ENCODE measurements around the gene RPP25L.

Gene RPP25L

DNA sequence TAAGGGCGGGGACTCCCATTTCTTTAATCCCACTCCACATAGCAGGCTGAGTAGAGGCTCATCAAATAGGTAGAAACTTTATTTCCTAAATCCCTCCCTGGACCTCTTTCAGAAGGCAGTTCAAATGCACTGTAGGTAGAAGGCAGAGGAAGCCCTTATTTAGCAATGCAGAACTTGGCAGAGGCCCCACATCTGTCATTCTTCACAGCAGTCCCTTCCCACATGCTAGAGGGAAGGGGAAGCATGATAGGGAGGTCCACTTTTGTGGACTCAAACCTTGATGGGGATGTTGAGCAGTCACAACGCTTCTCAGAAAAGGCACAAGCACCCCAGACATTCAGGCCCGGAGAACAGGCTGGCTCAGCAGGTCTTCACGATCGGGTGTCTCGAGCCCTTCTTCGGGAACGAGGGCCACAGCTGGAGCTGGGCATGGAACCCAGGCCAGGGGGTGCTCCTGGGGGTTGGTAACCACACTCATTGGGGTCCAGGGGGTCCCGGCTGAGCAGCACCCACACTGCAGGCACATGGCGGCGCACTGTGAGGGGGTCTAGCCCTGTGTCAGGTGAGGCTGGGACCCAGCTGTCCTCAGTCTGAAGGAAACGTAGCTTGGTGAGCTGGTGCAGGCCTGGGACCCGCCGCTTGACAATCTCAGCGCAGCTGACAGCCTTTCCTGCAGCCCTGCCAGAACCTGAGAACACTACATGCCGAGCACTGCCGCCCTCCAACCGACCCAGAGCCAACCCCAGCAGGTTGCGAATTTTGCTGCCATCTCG, 1.3 kb downstream of the RPP25L start:
- no peak for DNase-seq

DNA sequence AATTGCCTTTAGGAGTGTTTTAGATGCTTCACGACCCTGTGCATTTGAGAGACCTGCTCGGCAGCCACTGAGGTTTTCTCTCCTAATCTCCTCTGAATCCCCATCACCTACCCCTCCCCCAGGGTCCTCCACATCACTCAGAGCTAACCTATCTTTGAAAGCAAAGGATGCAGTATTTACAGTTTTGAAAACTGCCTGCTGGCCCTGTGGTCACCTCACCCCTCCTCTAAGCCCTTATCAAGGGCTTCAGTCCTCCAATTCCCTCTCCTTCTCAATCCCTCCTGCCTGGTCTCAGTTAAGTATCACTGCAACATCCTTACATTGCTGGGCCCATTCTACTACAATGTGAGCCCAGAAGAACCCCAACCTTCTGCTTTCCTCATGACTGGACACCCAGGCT, 4.6 kb downstream of the RPP25L start:
- no peak for DNase-seq

DNA sequence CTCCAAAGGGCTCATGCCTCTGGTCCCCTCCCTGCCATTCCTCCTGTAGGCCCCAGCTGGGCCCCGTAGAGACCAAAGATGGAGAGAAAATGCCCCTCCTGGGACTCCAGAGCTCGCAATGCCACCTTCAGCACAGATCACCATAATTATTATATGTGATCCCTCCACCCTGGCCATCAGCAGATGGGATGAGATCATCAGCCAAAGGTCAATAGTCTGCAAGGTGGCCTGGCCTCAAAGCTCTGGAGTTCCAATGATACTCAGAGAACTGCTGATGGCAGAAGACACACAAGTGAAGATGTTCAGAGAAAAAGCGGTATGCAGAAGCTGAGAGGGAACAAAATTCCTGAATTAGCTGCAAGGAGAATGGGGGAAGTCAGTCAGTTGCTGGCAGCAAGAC, 5.0 kb downstream of the RPP25L start:
- DNase-seq: no peak

DNA sequence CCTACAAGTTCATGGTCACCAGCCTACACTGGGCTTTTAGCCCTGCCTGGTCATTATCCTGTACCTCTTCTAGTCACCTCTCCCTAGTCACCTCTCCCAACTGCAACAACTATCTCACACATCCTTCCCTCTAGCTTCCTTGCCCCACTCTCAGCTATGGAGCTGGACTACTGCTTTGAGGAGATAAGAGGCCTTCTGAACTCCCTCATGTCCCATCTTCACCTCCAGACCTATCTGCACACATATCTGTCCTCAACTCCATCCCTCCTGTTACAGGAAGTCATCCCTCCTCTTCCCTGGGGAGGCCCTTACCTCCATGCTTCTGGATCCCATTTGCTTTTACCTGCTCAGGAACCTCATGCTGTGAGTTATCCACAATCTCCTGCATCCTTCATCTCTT, 5.7 kb downstream of the RPP25L start:
- DNase-seq: no peak

- peak in 1 of 2 experiments; percentile 36 for DNase-seq
These were observed 8.2 kb downstream of the RPP25L start for GRCh38 chr9:34603610-34604231.

- DNase-seq: no peak
These were observed 9.8 kb downstream of the RPP25L start for GRCh38 chr9:34601937-34602573.

DNA sequence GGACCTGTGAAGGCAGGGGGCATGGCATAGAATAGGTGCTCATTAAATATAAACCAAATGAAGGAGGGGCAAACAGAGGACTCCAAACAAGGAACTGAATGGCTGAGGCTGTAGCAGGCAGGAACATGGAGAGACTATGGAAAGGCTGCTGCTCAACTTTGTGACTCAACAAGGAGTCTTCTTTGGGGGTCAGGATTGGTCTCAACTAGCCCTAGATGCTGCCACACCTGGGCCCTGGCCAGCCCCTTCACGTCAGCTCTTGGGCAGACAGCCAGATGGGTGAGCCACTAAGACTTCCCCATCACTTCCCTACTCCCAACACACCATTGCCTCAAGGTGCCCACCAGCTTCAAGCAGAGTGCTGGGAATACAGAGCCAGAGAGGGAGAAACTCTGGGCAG, 11.0 kb downstream of the RPP25L start:
- DNase-seq: no peak

- no peak for DNase-seq
These were observed 12.4 kb downstream of the RPP25L start for GRCh38 chr9:34599546-34599945.

- no peak for DNase-seq
These were observed 17.7 kb downstream of the RPP25L start for GRCh38 chr9:34594177-34594576.

- no peak for DNase-seq
These were observed 18.8 kb downstream of the RPP25L start for GRCh38 chr9:34592895-34593601.

DNA sequence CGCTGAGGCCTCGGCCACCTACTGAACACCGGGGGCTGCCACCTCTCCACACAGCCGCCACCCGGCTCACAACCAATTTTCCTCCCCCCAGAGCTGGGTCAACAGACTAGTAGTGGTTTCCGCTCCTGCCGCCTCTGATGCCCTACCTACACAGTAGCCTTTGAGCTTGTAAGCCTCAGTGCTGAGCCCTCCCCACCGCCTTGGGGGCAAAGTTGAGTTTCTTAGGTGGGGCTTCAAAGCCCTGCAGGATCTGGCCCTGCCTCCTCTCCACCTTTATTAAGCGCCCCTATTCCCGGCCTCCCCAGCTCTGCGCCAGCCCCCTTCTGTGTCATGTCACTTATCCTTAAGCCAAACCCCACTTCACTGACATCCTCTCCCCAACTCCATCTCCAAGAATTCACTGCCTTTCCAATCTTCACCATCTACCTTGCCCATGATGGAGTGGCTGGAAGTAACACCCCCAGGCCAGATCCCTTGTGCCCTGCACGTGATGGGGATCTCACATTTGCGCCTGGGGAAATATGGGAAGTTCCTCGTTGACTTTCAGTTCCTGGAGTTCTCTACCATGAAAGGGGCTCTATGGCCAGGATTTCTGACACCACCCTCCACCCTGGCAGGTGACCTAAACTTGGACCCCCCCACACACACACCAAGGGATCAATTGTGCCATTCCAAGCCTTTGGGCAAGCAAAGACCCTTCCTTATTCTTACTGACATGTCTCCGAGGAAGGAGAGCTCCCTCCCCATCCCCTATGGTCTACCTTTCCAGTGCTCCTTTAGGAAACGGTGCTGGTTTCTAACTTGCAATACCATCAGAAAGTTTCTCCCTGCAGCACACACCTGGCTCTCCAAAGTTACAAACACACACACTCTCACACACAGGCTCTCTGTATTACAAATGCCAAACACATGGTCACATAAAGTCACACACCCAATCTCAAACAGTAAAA, 19.7 kb downstream of the RPP25L start:
- no peak for DNase-seq

DNA sequence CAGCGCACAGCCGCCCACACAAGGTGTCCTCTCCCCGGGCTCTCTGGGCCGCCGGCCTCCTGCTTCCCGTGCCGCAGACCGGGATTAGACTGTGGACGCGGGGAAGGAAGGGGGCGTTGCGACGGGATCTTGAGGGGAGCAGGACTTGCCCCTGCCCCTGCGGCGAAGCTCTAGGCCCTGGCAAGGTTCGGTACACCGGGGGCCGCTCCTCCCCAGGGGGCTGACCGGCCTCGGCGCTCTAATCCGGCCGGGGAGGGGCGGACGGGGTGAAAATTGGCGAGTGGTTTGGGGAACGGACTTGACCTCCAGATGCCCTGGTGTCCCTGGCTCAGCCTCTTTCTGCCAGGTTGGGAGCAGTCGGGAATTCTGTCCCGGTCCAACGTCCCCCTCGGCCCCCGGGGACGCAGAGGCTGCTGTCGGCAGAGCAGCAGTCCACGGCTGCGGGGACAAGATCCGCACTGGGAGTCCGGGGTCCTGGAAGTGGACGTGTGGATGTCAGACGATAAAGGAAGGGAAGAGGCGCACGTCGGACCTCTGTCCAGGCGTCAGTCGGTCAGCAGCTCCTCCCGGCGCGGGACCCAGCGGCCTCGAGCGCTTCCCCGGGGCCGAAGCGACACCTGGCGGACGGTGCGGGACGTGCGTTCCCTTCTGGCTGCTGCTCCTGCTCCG, 20.5 kb downstream of the RPP25L start:
- DNase-seq: peak in 1 of 2 experiments; percentile 56

DNA sequence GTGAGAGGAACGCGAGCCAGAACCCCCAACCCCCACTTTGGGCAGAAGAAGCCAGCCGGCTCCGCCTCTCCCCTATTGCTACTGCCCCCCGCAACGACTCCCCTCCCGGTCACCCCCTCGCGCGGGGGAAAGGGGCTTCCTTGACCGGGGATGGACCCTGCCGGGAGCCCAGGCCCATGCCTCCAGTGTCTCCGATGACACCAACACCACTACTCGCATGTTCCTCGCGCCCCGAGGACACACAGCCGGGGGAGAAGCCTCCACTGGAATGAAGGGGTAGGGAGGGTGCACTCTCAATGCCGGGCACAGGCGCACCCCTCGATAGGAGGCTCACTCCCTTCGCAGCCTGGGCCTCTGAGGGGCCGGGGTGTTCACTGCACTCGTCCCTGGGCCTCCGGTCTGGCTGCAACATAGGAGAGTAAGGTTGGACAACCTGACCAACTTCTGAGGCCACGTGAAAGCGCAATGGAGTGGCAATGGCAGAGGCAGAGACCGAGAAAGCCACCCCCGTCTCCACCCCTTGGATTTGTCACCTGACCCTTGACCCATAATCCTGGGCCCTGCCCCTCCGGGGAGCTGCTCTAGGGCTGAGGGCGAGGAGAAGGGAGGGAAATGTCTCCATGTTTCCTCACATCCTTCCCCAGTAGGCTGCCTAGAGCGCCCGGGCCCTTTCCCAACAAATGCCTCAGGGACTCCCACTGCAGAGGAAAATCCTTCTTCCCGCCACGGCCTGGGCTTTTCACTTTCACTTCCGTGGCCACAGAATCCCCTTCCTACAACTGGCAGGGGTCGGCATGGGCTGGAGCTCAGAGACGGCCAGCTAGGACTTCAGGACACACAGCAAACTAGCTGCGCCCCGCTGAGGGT, 21.3 kb downstream of the RPP25L start:
- no peak for DNase-seq

DNA sequence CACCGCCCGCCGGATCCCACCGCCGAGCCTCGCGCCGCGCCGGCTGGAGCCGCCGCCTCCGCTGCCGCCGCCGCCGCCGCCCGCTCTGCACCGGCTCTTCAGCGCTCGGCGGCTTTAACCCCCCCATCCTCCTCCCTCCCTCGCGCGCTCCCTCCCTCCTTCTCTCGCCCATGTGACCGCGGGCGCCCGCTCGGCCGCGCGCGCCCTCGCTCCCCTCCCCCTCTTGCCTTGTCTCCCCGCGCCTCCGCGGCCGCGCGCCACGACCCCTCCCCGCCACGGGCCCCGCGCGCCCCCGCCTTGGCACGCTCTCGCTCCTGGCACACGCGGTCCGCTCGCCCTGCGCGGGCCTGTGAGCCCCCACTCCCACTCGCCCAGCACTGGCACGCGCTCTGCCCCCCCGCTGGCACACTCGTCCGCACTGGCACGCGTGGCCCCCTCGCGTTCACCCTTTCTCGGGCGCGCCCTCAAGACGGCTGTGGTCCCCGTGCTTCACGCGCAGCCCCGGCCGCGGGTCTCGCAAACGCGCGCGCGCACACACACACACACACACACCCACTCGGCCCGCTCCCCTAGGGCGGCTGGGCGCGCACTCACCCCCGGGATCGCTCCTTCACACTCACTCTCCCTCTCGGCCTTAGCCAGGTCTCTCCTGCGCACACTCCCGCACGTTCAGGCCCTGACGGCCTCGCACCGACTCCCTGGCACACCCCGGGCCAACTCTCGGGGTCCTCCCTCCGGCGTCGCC, 22.1 kb downstream of the RPP25L start, which contains the start of gene CNTFR:
Gene CNTFR, minus strand, starts transcription at position 89 of the 745 bp plus-strand sequence. CDS start 20,743 bp downstream, outside the sequence.
- DNase-seq: no peak

GRCh38 chr9:34588671-34589635, 22.9 kb downstream of the RPP25L start:
- no peak for DNase-seq

- DNase-seq: no peak
These were observed 24.6 kb downstream of the RPP25L start for GRCh38 chr9:34587271-34587670.

DNA sequence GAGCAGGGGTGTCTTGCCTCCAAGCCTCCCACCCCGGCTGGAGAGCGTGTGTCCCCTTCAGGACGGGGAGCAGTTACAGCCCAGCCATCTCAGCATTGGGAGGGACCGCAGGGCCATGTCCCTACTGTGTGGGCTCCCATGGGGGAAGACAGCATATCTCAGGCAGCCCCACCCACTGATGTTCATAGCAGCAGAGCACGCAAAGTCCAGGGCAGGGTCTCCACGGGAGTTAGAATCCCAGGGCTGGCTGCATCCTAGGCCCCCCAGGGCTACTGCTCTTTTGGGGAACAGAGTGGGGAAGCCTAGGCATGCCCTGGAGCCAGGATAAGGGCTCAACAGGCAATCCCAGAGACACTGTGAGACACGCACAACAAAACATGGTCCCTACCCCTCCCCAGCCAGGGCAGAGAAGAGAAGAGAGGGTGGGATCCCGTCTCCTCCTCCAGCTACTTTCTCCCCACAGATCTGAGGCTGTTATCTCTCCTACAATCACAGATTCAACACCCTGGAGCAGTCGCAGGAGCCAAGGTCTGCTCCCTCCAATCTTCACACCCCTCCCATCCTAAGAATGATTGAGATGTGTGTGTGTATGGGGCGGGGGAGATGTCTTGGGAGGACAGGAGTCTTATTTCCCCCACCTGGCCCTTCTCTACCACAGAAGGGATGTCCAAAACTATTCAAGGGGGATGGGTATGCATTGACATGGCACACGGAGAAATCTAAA, 25.8 kb downstream of the RPP25L start:
- DNase-seq: no peak

- no peak for DNase-seq
These were observed 26.9 kb downstream of the RPP25L start for GRCh38 chr9:34584970-34585369.
